ENCODE measurements around the gene VTCN1. TPM values are rescaled to one million over a fixed set of nuclear protein-coding genes. Genes with fewer than 3 reads are reported as not detected.

The VTCN1 gene
- total RNA-seq, 1 experiment from 2014 or later = 0.17 TPM

- no peak for ATAC-seq
- H3K4me1 ChIP-seq (ENCODE audit: control insufficient read depth in 1 of 2, insufficient read depth in 2 of 2, low read length in 2 of 2) = no peaks in the 10 kb centered on the region
- H3K4me3 ChIP-seq (replicated peaks in 1 of 2; ENCODE audit: low read depth in 1 of 2, low read length in 2 of 2) = no peak overlapping the region
- no peaks in the 10 kb centered on the region for H3K36me3 ChIP-seq (ENCODE audit: control insufficient read depth in 1 of 2, insufficient read depth in 2 of 2, low read length in 2 of 2)
- no peak overlapping the region for H3K9ac ChIP-seq (ENCODE audit: low read length)
- BruUV-seq (replicated peaks) = no TSS peak
- intact Hi-C loops (cut with micrococcal nuclease) = no loop called here
- H2AFZ ChIP-seq (ENCODE audit: low read depth, low read length, poor library complexity, severe bottlenecking) = no peak overlapping the region
- H3K9me2 ChIP-seq (ENCODE audit: insufficient read depth) = no peaks in the 10 kb centered on the region
- H3K79me2 ChIP-seq (ENCODE audit: insufficient read depth, low read length) = no peaks in the 10 kb centered on the region
- TF ChIP-seq, protein P1, sequence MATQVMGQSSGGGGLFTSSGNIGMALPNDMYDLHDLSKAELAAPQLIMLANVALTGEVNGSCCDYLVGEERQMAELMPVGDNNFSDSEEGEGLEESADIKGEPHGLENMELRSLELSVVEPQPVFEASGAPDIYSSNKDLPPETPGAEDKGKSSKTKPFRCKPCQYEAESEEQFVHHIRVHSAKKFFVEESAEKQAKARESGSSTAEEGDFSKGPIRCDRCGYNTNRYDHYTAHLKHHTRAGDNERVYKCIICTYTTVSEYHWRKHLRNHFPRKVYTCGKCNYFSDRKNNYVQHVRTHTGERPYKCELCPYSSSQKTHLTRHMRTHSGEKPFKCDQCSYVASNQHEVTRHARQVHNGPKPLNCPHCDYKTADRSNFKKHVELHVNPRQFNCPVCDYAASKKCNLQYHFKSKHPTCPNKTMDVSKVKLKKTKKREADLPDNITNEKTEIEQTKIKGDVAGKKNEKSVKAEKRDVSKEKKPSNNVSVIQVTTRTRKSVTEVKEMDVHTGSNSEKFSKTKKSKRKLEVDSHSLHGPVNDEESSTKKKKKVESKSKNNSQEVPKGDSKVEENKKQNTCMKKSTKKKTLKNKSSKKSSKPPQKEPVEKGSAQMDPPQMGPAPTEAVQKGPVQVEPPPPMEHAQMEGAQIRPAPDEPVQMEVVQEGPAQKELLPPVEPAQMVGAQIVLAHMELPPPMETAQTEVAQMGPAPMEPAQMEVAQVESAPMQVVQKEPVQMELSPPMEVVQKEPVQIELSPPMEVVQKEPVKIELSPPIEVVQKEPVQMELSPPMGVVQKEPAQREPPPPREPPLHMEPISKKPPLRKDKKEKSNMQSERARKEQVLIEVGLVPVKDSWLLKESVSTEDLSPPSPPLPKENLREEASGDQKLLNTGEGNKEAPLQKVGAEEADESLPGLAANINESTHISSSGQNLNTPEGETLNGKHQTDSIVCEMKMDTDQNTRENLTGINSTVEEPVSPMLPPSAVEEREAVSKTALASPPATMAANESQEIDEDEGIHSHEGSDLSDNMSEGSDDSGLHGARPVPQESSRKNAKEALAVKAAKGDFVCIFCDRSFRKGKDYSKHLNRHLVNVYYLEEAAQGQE (IDR thresholded peaks at IDR 0.05; ENCODE audit: low read depth) = no peak
- TF ChIP-seq FOSL1 (IDR thresholded peaks at IDR 0.05; ENCODE audit: low read depth) (no peak), TCF7L2 (IDR thresholded peaks at IDR 0.05; ENCODE audit: borderline replicate concordance, extremely low read depth, insufficient read depth, insufficient read length) (no peak), POLR2A (IDR thresholded peaks at IDR 0.05; ENCODE audit: borderline replicate concordance, extremely low read depth, insufficient read depth, insufficient read length) (no peak), CBX3 (IDR thresholded peaks at IDR 0.05; ENCODE audit: low read depth) (no peak), ELF1 (IDR thresholded peaks at IDR 0.05; ENCODE audit: borderline replicate concordance, low read depth) (no peak), CEBPB (IDR thresholded peaks at IDR 0.05; ENCODE audit: low read depth) (no peak)
- TF ChIP-seq, protein P2, sequence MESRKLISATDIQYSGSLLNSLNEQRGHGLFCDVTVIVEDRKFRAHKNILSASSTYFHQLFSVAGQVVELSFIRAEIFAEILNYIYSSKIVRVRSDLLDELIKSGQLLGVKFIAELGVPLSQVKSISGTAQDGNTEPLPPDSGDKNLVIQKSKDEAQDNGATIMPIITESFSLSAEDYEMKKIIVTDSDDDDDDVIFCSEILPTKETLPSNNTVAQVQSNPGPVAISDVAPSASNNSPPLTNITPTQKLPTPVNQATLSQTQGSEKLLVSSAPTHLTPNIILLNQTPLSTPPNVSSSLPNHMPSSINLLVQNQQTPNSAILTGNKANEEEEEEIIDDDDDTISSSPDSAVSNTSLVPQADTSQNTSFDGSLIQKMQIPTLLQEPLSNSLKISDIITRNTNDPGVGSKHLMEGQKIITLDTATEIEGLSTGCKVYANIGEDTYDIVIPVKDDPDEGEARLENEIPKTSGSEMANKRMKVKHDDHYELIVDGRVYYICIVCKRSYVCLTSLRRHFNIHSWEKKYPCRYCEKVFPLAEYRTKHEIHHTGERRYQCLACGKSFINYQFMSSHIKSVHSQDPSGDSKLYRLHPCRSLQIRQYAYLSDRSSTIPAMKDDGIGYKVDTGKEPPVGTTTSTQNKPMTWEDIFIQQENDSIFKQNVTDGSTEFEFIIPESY (IDR thresholded peaks at IDR 0.05; ENCODE audit: extremely low read depth, insufficient replicate concordance, low read length) = no peak
- no peaks in the 10 kb centered on the region for H3K9me3 ChIP-seq (ENCODE audit: control insufficient read depth in 1 of 2, insufficient read depth in 1 of 2, low read depth in 1 of 2, low read length in 2 of 2)
- ChIA-PET POLR2A (interaction anchor here (1.4 kb wide), 1 partner anchor 9 kb away, joined by 3 read pairs; no protein-coding TSS in a partner anchor), RAD21 (ENCODE audit: low non-redundant PET in 1 of 2, low total read pairs in 2 of 2, uncharacterized antibody in 2 of 2, unreplicated experiment in 2 of 2) (no interaction called here), CTCF (interaction anchor here (1.9 kb wide), 1 partner anchor 9 kb away, joined by 7 read pairs; no protein-coding TSS in a partner anchor)
- H3K27ac ChIP-seq (ENCODE audit: low read depth, low read length) = no peak overlapping the region
- no peak for DNase-seq (ENCODE audit: low read depth, low spot score)
- H4K20me1 ChIP-seq (ENCODE audit: insufficient read depth) = no peaks in the 10 kb centered on the region
- no peaks in the 10 kb centered on the region for H3K27me3 ChIP-seq (ENCODE audit: insufficient read depth, low read length)
- H3K4me2 ChIP-seq (ENCODE audit: low read length) = no peak overlapping the region
These were observed 72.6 kb downstream of the VTCN1 start for GRCh38 chr1:117138106-117138505.
